ENCODE measurements around the gene BAHCC1.
A peak's percentile ranks its signal among the peaks of the same experiment; 100 is the strongest.

Gene BAHCC1

DNA sequence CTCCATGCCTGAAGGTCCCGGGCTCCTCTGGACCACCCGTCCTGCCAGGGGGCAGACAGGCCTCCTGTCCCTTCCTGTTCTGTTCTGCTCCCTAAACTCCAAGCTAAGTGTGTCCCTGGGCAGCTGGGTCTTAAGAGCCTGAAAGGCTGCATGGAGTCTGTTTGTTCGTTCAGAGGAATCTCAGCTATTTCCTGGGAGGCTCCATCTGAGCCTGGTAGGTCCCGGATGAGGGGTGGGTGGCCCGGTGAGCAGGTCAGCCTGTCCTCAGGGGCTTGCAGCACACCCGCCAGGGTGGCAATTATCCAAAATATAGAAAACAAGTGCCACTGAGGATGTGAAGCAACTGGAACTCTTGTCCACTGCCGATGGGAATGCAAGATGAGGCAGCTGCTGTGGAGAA, 104.8 kb downstream of the BAHCC1 start:
- no peak for DNase-seq

DNA sequence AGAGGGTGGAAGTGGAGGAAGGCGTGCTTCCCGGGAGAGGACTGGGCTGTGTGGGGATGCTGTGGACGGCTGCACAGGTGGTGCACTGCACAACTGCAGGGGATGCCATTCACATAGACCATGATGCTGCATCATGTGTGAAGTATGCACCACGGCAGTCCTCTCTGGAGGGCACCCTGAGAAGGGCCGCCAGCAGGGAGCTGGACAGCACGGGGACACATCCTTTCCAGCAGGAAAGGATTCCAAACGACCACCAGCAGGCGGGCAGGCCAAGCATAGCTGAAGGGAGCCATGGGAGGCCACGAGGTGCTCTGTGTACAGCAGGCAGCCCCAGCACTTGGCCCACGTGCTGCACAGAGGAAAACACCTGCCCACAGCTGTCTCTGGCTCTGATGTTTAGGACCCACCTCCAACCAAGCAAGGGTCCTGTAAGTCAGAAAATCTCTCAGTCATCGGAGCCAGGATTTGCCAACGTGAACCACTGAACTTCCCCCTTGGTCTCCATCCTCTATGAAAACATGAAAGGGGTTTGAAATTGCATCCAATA, 107.3 kb downstream of the BAHCC1 start:
- DNase-seq, result no peak

DNA sequence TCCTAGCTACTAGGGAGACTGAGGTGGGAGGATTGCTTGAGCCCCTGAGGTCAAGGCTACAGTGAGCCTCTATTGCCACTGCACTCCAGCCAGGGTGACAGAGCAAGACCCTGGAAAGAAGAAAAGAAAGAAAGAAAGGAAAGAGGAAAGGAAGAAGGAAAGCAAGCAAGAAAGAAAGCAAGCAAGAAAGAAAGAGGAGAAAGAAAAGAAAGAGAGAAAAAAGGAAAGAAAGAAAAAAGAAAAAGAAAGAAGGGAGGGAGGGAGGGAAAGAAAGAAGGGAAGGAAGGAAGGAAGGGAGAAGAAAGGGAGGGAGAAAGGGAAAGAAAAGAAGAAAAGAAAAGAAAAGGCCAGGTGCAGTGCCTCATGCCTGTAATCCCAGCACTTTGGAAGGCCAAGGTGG, 108.4 kb downstream of the BAHCC1 start:
- no peak for DNase-seq

DNA sequence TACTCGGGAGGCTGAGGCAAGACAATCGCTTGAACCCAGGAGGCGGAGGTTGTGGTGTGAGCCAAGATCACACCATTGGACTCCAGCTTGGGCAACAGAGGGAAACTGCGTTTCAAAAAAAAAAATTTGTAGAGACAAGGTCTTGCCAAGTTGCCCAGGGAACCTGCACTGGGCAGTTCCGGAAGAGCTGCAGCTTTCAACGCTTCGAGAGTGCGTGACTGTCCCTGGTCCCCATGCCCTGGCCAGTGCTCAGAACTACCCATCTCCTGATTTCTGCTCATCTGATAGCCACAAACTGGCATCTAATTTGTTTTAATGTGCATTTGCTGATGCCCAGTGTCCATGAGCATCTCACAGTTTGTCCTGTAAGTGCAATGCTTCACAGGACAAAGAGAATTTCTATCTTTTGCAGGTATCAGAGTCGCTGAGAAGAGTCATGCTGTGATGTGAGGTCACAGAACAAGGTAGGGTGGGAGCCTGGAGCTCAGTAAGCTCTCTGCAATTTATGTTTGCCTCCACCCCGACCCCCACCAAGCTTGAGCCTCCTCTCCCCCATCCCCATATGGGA, 113.5 kb downstream of the BAHCC1 start:
- no peak for DNase-seq

DNA sequence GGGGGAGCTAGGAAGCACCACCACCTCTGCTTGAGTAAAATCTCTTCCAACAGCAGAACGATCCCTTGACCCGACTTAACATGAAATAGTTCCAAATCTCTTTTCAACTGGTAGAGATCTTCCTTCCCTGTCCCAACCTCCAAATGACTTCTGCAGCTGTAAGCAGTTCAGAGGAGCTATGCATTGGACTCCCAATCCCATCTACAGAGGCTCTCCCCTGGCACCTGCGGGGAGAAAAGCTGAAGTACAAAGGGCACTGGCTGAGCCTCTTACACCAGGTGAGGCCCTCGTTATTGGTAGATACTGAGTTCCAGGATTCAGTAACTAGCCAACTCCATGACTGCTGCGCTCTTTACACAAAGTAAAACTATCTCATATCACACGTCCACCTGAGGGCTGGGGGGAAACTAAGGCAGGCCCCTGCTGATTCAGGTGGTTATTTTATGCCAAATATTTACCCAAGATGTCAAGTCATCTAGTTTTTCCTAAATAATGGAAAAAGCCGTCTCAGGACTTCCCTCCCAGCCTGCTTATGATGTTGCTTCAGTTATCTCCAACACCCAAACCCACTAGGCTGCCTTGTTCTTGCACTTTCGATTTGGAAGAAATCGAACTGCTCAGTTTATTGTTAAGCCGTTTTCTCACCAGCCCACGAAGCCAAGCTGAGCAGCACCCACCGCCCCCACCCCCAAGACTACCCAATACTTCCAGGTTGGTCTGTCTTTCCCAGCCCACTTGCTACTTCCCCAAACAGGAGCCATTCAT, 114.1 kb downstream of the BAHCC1 start:
- no peak for DNase-seq

DNA sequence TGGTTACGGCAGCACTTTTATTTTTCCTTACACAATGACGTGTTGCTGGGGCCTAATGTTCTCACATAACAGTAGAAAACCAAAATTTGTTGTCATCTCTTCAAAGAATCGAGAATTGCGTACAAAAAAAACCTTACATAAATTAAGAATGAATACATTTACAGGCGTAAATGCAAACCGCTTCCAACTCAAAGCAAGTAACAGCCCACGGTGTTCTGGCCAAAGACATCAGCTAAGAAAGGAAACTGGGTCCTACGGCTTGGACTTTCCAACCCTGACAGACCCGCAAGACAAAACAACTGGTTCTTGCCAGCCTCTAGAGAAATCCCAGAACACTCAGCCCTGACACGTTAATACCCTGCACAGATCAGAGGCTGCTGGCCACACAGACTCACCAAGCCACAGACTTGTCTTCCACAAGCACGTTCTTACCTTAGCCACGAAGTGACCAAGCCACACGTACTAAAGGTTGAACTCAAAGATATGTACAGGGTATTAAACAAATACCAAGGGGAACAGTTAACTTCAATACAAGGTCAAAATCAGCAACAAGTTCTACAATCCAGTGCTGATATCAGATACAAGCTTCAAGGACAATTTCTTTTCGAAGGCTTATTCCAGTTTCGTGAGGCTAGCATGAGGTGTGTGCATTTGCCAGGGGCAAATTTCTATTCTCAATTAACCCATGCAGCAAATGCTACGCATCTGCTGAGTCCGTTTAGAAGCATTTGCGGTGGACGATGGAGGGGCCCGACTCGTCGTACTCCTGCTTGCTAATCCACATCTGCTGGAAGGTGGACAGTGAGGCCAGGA, 114.9 kb downstream of the BAHCC1 start:
- DNase-seq, result no peak

DNA sequence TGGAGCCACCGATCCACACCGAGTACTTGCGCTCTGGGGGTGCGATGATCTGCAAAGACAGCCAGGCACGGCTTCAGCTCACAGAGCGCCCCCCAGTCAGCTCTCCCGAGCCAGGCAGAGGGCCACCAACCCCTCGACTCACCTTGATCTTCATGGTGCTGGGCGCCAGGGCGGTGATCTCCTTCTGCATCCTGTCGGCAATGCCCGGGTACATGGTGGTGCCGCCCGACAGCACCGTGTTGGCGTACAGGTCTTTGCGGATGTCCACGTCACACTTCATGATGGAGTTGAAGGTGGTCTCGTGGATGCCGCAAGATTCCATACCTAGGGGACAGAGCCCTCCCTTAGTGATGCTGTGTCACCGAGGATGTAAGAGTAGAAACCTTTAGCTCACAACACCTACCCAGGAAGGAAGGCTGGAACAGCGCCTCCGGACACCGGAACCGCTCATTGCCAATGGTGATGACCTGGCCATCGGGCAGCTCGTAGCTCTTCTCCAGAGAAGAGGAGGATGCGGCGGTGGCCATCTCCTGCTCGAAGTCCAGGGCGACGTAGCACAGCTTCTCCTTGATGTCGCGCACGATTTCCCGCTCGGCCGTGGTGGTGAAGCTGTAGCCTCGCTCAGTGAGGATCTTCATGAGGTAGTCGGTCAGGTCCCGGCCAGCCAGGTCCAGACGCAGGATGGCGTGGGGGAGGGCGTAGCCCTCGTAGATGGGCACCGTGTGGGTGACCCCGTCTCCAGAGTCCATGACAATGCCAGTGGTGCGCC, 115.7 kb downstream of the BAHCC1 start:
- no peak for DNase-seq

DNA sequence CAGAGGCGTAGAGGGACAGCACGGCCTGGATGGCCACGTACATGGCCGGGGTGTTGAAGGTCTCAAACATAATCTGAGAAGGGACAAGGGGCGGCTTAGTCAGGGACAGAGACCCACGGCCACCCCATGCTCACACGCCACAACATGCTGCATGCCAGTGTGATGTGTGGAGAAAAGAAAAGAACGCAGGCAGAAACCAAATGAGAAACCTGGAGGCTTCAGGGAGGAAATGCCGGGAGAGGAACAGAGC, 116.2 kb downstream of the BAHCC1 start:
- DNase-seq, result no peak

DNA sequence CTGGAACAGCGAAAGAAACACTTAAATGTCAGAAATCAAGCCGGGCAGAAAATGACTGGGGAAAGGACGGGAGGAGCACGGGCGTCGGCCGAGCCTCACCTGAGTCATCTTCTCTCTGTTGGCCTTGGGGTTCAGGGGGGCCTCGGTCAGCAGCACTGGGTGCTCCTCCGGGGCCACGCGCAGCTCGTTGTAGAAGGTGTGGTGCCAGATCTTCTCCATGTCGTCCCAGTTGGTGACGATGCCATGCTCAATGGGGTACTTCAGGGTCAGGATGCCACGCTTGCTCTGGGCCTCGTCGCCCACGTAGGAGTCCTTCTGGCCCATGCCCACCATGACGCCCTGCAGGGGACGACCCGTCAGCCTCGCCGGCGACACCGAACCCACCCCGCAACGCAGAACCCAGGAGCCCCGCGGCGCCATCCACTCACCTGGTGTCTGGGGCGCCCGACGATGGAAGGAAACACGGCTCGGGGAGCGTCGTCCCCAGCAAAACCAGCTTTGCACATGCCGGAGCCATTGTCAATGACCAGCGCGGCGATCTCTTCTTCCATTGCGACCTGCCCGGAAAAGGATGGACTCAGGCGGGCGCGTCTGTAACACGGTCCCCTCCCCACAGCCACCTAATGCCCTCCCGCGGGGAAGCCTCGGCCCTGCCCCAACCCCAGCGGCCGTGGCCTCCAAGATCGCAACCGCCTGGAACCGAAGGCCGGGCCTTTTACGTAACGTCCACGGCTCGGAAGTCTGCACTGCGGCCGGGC, 116.7 kb downstream of the BAHCC1 start:
- no peak for DNase-seq

DNA sequence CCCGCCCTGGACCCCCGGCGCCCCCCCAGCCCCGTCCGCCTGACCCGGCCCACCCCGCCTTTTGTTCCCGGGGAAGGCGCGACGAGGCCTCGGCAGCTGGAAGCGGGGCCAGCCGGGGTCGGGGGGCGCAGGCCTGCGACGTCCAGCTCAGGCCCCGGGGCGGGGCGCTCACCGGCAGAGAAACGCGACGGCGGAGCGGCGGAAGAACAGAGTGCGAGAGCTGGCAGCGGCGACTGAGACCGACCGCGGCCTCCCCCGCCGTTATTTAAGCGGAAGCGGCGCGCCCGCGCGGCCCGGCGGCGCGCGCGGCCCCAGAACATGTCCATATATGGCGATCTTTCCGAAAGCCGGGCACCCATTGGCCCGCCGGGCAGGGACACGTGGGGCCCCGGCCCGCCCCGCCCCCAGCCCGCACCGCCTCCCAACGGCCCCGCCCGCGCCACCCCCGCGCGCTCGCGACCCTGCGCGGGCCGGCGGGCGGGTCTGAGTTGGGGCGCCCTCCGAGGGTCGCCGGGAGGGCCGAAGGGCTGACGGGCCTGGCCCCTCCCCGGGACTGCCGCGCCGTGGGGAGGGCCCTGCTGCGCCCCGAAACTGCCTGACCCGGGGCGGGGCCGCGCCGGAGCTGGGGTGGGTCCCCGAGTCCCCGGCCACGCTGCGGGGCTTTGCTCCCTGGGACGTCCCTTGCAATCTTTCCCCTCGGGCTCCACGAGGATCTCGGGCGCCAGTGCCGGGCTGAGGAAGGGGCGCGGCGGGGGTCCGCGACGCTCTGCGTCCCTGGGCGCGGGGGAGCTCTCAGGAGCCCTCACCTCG, 117.5 kb downstream of the BAHCC1 start, which contains the start of gene ACTG1:
Gene ACTG1, minus strand, starts transcription at position 238 of the 810 bp plus-strand sequence. CDS start 445 bp downstream, outside the sequence.
- peak; percentile 83 for DNase-seq

DNA sequence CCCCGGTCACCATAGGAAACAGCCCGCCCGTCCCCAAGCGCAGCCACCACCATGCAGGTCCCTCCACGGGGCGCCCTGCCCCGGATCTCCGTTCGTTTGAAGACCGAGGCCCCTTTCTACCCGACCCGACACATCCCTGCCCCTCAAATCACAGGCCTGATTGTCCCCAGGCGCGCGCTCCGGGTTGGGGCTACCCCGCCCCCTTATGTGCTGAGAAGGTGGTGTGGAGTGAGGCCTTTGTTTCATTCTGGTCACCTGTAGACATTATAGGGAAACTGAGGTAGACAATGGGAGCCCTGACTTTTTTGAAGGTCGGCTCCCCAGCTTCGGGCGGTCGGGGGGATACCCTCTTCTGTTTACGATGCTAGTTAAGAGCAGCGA, 118.1 kb downstream of the BAHCC1 start:
- DNase-seq, result peak; percentile 66

DNA sequence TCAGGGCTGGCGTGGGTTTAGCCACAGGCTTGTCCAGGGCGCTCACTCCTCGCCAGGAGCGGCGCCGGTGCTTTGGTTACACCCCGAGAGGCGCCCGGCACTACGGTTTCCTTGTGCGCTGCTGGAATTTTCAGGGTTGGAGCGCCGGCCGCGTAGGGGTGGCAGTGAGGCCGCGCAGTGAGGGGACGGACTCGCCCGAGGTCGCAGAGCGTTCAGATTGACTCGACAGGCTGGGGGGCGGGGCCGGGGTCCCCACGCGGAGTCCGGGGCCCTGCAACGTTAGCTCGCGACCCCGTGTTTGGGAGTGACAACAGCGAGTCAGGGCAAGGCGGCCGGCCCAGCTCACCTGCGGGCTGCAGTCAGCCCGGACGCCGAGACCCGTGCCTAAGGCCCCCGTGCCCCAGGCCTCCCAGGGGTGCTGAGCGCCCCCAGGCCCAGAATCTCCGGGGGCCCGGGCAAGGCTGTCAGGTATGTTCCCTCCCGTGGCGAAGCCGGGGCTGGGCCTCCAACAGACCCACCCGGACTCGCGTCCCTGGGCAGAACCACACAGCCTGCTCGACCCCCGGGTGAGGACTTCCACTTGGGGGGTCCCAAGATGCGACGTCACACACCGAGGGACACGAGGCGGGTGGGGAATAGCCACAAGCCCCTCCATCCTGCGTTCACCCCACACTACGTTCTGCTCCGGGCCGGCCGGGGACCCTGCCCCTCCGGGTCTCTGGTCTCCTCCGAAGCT, 118.7 kb downstream of the BAHCC1 start:
- peak; percentile 66 for DNase-seq

DNA sequence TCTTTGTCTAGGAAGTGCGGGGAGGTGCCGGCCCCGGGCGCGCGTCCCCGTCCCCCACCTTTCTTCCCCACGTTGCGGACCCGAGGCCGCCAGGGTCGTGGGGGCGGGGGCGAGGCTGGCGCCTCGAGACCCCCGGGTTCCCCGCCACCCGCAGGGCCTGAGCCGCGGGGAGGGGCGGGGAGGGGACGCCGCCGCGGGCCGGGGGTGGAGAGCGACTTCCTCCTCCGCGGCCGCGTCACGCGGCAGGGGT, 119.2 kb downstream of the BAHCC1 start:
- no peak for DNase-seq

DNA sequence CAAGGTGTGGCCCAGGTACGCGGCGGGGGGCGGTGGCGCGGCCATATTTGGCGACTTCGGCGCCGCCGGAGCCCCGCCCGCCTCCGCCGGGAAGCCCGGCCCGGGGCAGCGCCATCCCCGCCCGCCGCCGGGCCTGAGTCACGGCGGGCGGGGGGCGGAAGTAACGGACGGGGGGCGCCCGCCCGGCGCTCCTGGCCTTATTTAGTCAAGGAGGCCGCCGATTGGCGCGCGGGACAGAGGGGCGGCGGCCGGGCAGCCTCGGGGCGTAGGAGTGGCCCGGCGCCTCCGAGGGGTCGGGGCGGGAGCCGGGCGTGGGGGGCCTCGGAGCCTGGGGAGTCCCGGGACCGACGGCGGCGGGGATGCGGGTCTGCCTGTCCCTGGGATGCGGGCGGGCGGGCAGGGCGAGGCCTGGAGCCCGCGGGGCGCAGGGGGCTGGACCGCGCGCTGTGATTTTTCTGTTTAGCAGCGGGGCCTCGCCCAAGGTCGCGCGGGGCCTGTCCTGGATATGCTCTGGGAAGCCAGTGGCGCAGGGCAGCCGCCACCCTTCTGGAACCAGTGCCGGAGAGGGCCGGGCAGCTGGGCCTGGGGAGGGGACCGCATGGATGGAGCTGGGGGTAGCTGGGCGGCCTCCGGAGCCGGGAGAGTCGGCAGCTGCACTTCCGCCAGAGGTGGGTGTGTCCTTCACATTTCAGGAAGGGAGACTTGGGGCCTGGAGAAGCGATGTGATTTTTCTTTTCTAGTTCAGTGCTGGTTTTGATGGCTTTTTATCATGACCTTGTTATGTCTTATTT, 119.7 kb downstream of the BAHCC1 start:
- DNase-seq, result no peak

DNA sequence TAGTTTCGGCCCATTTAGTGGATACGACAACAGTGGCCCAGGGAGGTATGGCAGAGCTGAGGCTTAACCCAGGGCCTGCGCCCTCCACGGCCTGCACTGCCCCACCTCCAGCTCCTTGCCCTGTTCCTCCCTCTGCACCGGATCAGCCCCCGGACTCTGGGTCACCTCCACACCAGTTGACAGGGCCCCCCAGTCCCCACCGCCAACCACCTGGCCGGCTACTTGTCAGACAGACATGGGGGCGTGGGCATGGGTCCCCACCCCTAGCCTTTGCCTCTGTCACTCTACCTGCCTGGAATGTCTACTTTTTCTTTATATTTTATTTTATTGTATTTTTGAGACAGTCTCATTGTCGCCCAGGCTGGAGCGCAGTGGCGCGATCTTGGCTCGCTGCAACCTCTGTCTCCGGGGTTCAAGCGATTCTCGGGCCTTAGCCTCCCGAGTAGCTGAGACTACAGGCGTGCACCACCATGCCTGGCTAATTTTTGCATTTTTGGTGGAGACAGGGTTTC, 120.3 kb downstream of the BAHCC1 start:
- no peak for DNase-seq

All from KG1 (cell line).